SK-N-SH (cell line): ENCODE results near the gene KCNJ16. TPM values are rescaled to one million over a fixed set of nuclear protein-coding genes. Genes with fewer than 3 reads are reported as not detected.

ENCODE experiments used
- CTCF ChIA-PET: fragments of 300-600, 350-600 bp; formaldehyde crosslinking; extraction: SDS; loops from one replicate; lab custom pipeline; 2021; lab: Yijun Ruan, JAX
- POLR2A ChIA-PET: fragments of 350-600 bp; sonication (Branson Sonifier 250); formaldehyde crosslinking; extraction: SDS; loops from one replicate; lab custom pipeline; 2020; ENCODE audit warnings: antibody characterized with exemption, inconsistent platforms; lab: Yijun Ruan, JAX
- DNase-seq: peaks from one replicate; pipeline ENCODE4 v3.0.0; 2012
- H2AFZ ChIP-seq: fragments of 200-600 bp; sonication (generic); 2 replicates; pipeline ENCODE4 v1.8.1; 2016; ENCODE audit warnings: antibody characterized with exemption, mild to moderate bottlenecking, low read depth
- H3F3A ChIP-seq: fragments of 200-600 bp; sonication (generic); replicated peaks from 2 replicates; pipeline ENCODE3; 2016; ENCODE audit warnings: antibody characterized with exemption, mild to moderate bottlenecking; ENCODE audit not compliant: insufficient read depth
- H3K27ac ChIP-seq, 2 experiments: fragments of 200-500 bp in 1 of 2; fragments of 200-600 bp in 1 of 2; sonication (Bioruptor generic) in 1 of 2; sonication (generic), shearing (Covaris generic) in 1 of 2; 2 replicates each; pipeline versions ENCODE4 v1.5.1 to v1.6.1; 2014 to 2016; ENCODE audit warnings: low read depth in 2 of 2, inconsistent platforms in 1 of 2, low read length in 1 of 2, mild to moderate bottlenecking in 1 of 2, mixed read lengths in 1 of 2
- H3K27me3 ChIP-seq: fragments of 200-600 bp; sonication (generic), shearing (Covaris generic); 2 replicates; pipeline ENCODE4 v1.6.1; 2016; ENCODE audit warnings: mixed run types; ENCODE audit not compliant: insufficient read depth
- H3K36me3 ChIP-seq, 2 experiments: fragments of 200-500 bp in 1 of 2; fragments of 200-600 bp in 1 of 2; sonication (Bioruptor generic) in 1 of 2; sonication (generic) in 1 of 2; replicated peaks in 1 of 2; 2 replicates each; pipeline versions ENCODE3 to v1.5.1; 2014 to 2016; ENCODE audit warnings: low read length in 1 of 2, mild to moderate bottlenecking in 1 of 2; ENCODE audit not compliant: insufficient read depth in 2 of 2, control insufficient read depth in 1 of 2
- H3K4me1 ChIP-seq, 2 experiments: fragments of 200-500 bp in 1 of 2; fragments of 200-600 bp in 1 of 2; sonication (Bioruptor generic) in 1 of 2; sonication (generic), shearing (Covaris generic) in 1 of 2; 2 replicates each; pipeline versions ENCODE4 v1.5.1 to v1.6.1; 2014 to 2016; ENCODE audit warnings: low read depth in 1 of 2, low read length in 1 of 2, mixed run types in 1 of 2; ENCODE audit not compliant: insufficient read depth in 2 of 2, control insufficient read depth in 1 of 2
- H3K4me2 ChIP-seq: fragments of 200-600 bp; sonication (generic), shearing (Covaris generic); 2 replicates; pipeline ENCODE4 v1.6.1; 2017; ENCODE audit warnings: mixed run types
- H3K4me3 ChIP-seq, 2 experiments: fragments of 200-500 bp in 1 of 2; fragments of 200-600 bp in 1 of 2; sonication (Bioruptor generic) in 1 of 2; sonication (generic), shearing (Covaris generic) in 1 of 2; 2 replicates each; pipeline versions ENCODE4 v1.5.1 to v1.8.1; 2014 to 2016; ENCODE audit warnings: low read depth in 2 of 2, inconsistent platforms in 1 of 2, low read length in 1 of 2, mild to moderate bottlenecking in 1 of 2, mixed read lengths in 1 of 2, moderate library complexity in 1 of 2
- H3K79me2 ChIP-seq: fragments of 200-600 bp; sonication (generic); 2 replicates; pipeline ENCODE4 v1.8.1; 2017; ENCODE audit warnings: mild to moderate bottlenecking; ENCODE audit not compliant: insufficient read depth
- H3K9ac ChIP-seq: fragments of 200-600 bp; sonication (generic); 2 replicates; pipeline ENCODE4 v1.6.1; 2017; ENCODE audit warnings: mixed run types
- H3K9me2 ChIP-seq: fragments of 200-600 bp; sonication (generic); 2 replicates; pipeline ENCODE4 v1.6.1; 2017; ENCODE audit warnings: mixed run types
- H3K9me3 ChIP-seq: fragments of 200-600 bp; sonication (generic); 2 replicates; pipeline ENCODE4 v1.6.1; 2017; ENCODE audit warnings: mixed run types, mild to moderate bottlenecking, moderate library complexity
- H4K20me1 ChIP-seq: fragments of 200-600 bp; sonication (generic); 2 replicates; pipeline ENCODE4 v1.6.1; 2017; ENCODE audit warnings: mild to moderate bottlenecking, mixed run types; ENCODE audit not compliant: insufficient read depth
- CHD2 ChIP-seq: fragments of 150-350 bp; IDR thresholded peaks from 2 replicates; pipeline ENCODE4 v1.6.1; 2018; ENCODE audit warnings: low read length; ENCODE audit not compliant: partially characterized antibody
- ELF1 ChIP-seq: IDR thresholded peaks from 2 replicates; pipeline ENCODE4 v1.4.0; 2012
- FOXJ3 ChIP-seq: sonication (generic); formaldehyde crosslinking; IDR thresholded peaks from 2 replicates; pipeline ENCODE4 v1.5.1; 2020; ENCODE audit warnings: mild to moderate bottlenecking, missing genetic modification reagents
- GATA2 ChIP-seq: sonication (generic); formaldehyde crosslinking; IDR thresholded peaks from 2 replicates; pipeline ENCODE4 v1.5.0; 2020; ENCODE audit warnings: mild to moderate bottlenecking, missing genetic modification reagents
- RAD21 ChIP-seq: IDR thresholded peaks from 2 replicates; pipeline ENCODE4 v1.6.1; 2012; ENCODE audit warnings: mild to moderate bottlenecking, low read length
- RCOR1 ChIP-seq: fragments of 150-350 bp; IDR thresholded peaks from 2 replicates; pipeline ENCODE4 v1.6.1; 2017; ENCODE audit warnings: antibody characterized with exemption, low read length
- RFX5 ChIP-seq: IDR thresholded peaks from 2 replicates; pipeline ENCODE4 v1.6.1; 2012; ENCODE audit warnings: mild to moderate bottlenecking, improper control_type of control experiment, low read length
- RXRA ChIP-seq: IDR thresholded peaks from 2 replicates; pipeline ENCODE4 v1.4.0; 2012; ENCODE audit warnings: low read depth, mild to moderate bottlenecking, borderline replicate concordance
- SMC3 ChIP-seq: IDR thresholded peaks from 2 replicates; pipeline ENCODE4 v1.6.1; 2012; ENCODE audit warnings: low read depth, low read length, improper control_type of control experiment
- YY1 ChIP-seq: IDR thresholded peaks from 2 replicates; pipeline ENCODE4 v1.4.0; 2012; ENCODE audit warnings: low read depth, mild to moderate bottlenecking
- WGBS: methylation state at CpG from one replicate; pipeline ENCODE4 v1.1.6; 2017; ENCODE audit warnings: low lambda C conversion rate; 5-methylcytosine and 5-hydroxymethylcytosine counted together
- polyA plus RNA-seq, 3 experiments: library from polyadenylated mRNA; depleted of rRNA; stranded (reverse); fragments of >200 nt; gene quantifications; 2 replicates each; pipeline ENCODE4 v1.2.3, GENCODE V29; 2012
- TF ChIP-seq, protein P1 (sequence below): IDR thresholded peaks from 2 replicates; pipeline ENCODE4 v1.4.0; 2012; ENCODE audit warnings: low read depth
- TF ChIP-seq, protein P2 (sequence below): fragments of 150-350 bp; IDR thresholded peaks from 2 replicates; pipeline ENCODE4 v1.6.1; 2016; ENCODE audit warnings: mild to moderate bottlenecking, low read depth, low read length
- TF ChIP-seq, protein P3 (sequence below): IDR thresholded peaks from 2 replicates; pipeline ENCODE4; 2012

The KCNJ16 gene
- polyA plus RNA-seq, 1 of the 3 experiments (the other 2 are of a cell fraction): not detected

DNA sequence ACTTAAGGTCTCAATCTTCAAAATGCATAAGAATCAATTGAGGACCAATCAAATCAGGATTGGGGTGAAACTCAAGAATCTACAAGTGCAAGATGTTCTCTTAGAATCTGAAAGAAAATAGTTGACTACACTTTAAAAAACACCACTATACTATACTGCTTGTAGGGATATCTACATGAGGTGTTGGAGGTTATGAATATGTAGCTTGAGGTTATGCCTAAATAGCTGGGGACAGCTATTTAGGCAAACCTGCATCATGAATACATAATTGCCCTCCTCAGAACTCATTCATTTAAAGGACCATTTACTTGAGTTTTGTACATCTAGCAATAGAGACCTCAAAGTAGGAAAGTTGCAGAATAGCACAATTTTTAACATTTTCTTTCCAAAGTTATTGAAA lies 40.1 kb downstream of the KCNJ16 start:
- no peaks in the 10 kb centered on the region for H4K20me1 ChIP-seq
- DNase-seq: no peak
- no peak overlapping the region for H3K9ac ChIP-seq
- H3K79me2 ChIP-seq: no peaks in the 10 kb centered on the region
- no peaks in the 10 kb centered on the region for H3K9me2 ChIP-seq
- TF ChIP-seq RFX5 (no peak), FOXJ3 (CRISPR knock-in tag) (no peak), YY1 (no peak), GATA2 (CRISPR knock-in tag) (no peak), SMC3 (no peak), RAD21 (no peak), RCOR1 (no peak)
- H3K36me3 ChIP-seq: no peaks in the 10 kb centered on the region
- no peak overlapping the region for H2AFZ ChIP-seq
- POLR2A ChIA-PET: no interaction called here
- no peaks in the 10 kb centered on the region for H3K27me3 ChIP-seq
- no peaks in the 10 kb centered on the region; a peak in 1 of 4 replicates for H3K4me1 ChIP-seq
- CTCF ChIA-PET: interaction anchor here (1.4 to 1.6 kb wide), 2 partner anchors 10 to 1343 kb away, joined by 3 read pairs; no protein-coding TSS in a partner anchor
- no peak overlapping the region for H3K4me3 ChIP-seq
- no peak overlapping the region for H3K4me2 ChIP-seq
- H3K9me3 ChIP-seq: no peaks in the 10 kb centered on the region
- H3K27ac ChIP-seq: no peak overlapping the region
- no peaks in the 10 kb centered on the region for H3F3A ChIP-seq

DNA sequence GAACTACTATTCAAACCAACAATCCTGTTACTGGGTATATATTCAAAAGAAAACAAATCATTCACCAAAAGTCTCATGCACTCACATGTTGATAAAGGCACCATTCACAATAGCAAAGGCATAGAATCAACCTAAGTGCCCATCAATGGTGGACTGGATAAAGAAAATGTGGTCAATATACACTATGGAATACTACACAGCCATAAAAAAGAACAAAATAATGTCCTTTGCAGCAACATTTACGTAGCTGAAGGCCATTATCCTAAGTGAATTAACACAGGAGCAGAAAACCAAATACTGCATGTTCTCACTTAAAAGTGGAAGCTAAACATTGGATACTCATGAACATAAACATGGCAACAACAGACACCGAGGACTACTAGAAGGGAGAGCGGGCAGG lies 41.9 kb downstream of the KCNJ16 start:
- Histone ChIP-seq H3K4me1 (no peaks in the 10 kb centered on the region), H3K4me3 (no peak overlapping the region), H3K27me3 (no peaks in the 10 kb centered on the region), H4K20me1 (no peaks in the 10 kb centered on the region), H3K9me3 (no peaks in the 10 kb centered on the region), H3K27ac (no peak overlapping the region), H3F3A (no peaks in the 10 kb centered on the region), H3K9ac (no peak overlapping the region), H3K9me2 (no peaks in the 10 kb centered on the region), H3K36me3 (no peaks in the 10 kb centered on the region), H3K79me2 (no peaks in the 10 kb centered on the region)
- no peak for DNase-seq
- WGBS: 81% methylated on average over 3 of the region's 3 CpGs
- CTCF ChIA-PET: interaction anchor here (0.7 to 1.3 kb wide), 4 partner anchors 10 to 548 kb away, joined by 3 to 5 read pairs (median 3); no protein-coding TSS in a partner anchor
- TF ChIP-seq RCOR1 (no peak), ELF1 (no peak), YY1 (no peak), RXRA (no peak), RFX5 (no peak), CHD2 (no peak)
- TF ChIP-seq, protein P1, sequence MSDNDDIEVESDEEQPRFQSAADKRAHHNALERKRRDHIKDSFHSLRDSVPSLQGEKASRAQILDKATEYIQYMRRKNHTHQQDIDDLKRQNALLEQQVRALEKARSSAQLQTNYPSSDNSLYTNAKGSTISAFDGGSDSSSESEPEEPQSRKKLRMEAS: no peak
- TF ChIP-seq, protein P2, sequence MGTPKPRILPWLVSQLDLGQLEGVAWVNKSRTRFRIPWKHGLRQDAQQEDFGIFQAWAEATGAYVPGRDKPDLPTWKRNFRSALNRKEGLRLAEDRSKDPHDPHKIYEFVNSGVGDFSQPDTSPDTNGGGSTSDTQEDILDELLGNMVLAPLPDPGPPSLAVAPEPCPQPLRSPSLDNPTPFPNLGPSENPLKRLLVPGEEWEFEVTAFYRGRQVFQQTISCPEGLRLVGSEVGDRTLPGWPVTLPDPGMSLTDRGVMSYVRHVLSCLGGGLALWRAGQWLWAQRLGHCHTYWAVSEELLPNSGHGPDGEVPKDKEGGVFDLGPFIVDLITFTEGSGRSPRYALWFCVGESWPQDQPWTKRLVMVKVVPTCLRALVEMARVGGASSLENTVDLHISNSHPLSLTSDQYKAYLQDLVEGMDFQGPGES: no peak
- TF ChIP-seq, protein P3, sequence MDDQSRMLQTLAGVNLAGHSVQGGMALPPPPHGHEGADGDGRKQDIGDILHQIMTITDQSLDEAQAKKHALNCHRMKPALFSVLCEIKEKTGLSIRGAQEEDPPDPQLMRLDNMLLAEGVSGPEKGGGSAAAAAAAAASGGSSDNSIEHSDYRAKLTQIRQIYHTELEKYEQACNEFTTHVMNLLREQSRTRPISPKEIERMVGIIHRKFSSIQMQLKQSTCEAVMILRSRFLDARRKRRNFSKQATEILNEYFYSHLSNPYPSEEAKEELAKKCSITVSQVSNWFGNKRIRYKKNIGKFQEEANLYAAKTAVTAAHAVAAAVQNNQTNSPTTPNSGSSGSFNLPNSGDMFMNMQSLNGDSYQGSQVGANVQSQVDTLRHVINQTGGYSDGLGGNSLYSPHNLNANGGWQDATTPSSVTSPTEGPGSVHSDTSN: no peak
- TF ChIP-seq, all 33 proteins: peak for 0
- POLR2A ChIA-PET: no interaction called here
- Histone ChIP-seq H2AFZ (no peak overlapping the region), H3K4me2 (no peak overlapping the region)
